ENCODE data around the gene SDR42E2. TPM values are rescaled to one million over a fixed set of nuclear protein-coding genes. Genes with fewer than 3 reads are reported as not detected.

Gene SDR42E2
- total and polyA plus RNA-seq, 7 donors: 0.01 to 0.08 TPM; not detected in 5

DNA sequence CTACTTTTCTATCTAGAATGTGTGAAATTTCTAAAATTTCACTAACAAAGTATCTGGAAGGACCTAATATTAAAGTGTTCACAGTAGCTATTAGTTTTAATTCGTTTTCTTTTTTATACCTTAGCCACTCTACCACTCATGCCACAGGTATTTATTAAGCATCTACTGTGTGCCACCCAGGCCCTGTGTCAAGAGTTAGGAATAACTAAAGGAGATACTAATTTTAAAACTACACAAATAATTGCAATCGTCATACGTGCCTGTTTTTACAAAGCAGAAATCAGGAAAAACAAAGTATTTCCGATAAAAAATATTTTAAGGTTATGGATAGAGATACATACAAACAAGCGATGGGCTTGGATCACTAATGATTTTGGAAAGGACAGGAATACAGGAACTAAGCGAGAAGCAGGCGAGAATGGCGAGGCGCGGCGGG is 43.3 kb downstream of the SDR42E2 start:
- Histone ChIP-seq H3K4me3 (peak overlapping the region; percentile 88), H3K9me3 (no peaks in the 10 kb centered on the region), H3K36me3 (ENCODE audit: insufficient read depth in 1 of 2, low read depth in 1 of 2) (no peaks in the 10 kb centered on the region), H3K27me3 (ENCODE audit: insufficient read depth in 3 of 3, low read length in 2 of 3) (no peaks in the 10 kb centered on the region), H3K4me1 (peaks cover 29% of the 10 kb centered on the region), H3K27ac (peak overlapping the region; percentile 89)
- 3 to 5% (median 3%) methylated on average over 11 of the region's 11 CpGs for WGBS, 3 donors
- intact Hi-C loops (cut with DNase I): loop anchor here in 1 of 2 donors (2.0 kb wide), 1 partner anchor 15 kb away; no protein-coding TSS in a partner anchor
- no peak for DNase-seq
- TF ChIP-seq CTCF (IDR thresholded peaks at IDR 0.05): no peak
- ATAC-seq: no peak

DNA sequence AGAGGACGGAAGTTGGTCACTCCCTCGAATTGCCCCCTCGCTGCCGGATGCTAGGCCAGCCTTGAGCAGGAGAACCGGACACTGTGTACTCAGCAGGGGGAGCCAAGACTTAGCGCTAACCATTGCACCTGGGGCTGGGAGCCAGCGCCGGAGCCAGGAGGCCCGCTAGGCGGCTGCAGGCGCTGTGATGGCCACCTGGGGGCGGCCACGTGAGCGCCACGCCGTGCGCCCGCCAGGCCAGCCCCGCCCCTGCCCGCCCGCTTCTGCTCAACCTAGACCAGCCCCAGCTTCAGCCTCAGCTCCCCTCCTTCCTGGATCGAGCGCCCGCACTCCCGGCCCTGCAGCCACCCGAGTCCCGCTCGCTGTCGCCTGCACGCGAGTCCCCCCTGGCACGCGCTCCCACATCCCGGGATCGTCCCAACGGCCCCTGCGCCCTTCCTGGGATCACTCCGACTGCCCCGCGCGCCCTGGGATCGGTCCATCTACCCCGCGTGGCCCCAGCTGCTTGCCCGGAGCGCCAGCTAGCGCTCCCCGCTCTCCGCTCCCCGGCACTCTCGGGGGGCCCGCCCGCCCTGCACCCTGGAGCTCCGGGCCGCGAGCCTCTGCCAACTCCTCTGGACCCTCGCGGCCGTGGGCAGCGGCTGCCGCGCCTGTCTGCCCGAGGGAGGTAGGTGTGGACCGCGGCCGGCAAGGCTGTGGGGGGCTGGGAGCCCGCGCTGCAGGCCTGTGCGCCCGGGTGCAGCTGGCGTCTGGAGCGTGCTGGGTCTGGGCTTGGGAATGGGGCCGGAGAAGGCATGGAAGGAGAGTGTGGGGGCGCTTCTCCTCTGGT is 43.9 kb downstream of the SDR42E2 start, which contains the start of gene EEF2K:
Gene EEF2K (plus strand): TSS at position 266 of the 829 bp plus-strand sequence. CDS start 19,452 bp downstream, outside the sequence.
- Histone ChIP-seq H3K4me1 (peaks cover 36% of the 10 kb centered on the region), H3K27me3 (ENCODE audit: insufficient read depth in 3 of 3, low read length in 2 of 3) (no peaks in the 10 kb centered on the region), H3K36me3 (ENCODE audit: insufficient read depth in 1 of 2, low read depth in 1 of 2) (no peaks in the 10 kb centered on the region), H3K9me3 (no peaks in the 10 kb centered on the region), H3K27ac (peak within 1 kb of the TSS; percentile 89), H3K4me3 (peak within 1 kb of the TSS; percentile 88)
- peak; percentile 84 to 89 (median 88) for ATAC-seq
- peak; percentile 82 for TF ChIP-seq CTCF (IDR thresholded peaks at IDR 0.05)
- 0 to 1% (median 0%) methylated on average over 51 to 74 of the region's 74 CpGs for WGBS, 3 donors
- intact Hi-C loops (cut with DNase I): loop anchor here in 1 of 2 donors (2.0 kb wide), 1 partner anchor 15 kb away; no protein-coding TSS in a partner anchor
- DNase-seq: peak; percentile 94 to 98

GRCh38 chr16:22206842-22207714 is 44.8 kb downstream of the SDR42E2 start:
- no peaks in the 10 kb centered on the region for H3K36me3 ChIP-seq (ENCODE audit: insufficient read depth in 1 of 2, low read depth in 1 of 2)
- H3K27me3 ChIP-seq (ENCODE audit: insufficient read depth in 3 of 3, low read length in 2 of 3): no peaks in the 10 kb centered on the region
- H3K9me3 ChIP-seq: no peaks in the 10 kb centered on the region
- intact Hi-C loops (cut with DNase I): loop anchor here in 1 of 2 donors (2.0 kb wide), 1 partner anchor 14 kb away; no protein-coding TSS in a partner anchor
- no peak for TF ChIP-seq CTCF (IDR thresholded peaks at IDR 0.05)
- ATAC-seq (peak; percentile 66 to 72 (median 71)), DNase-seq (peak; percentile 90)
- H3K27ac ChIP-seq: peak overlapping the region; percentile 89
- peak overlapping the region; percentile 88 for H3K4me3 ChIP-seq
- WGBS, 3 donors: 1 to 2% (median 1%) methylated on average over 32 to 35 of the region's 35 CpGs
- H3K4me1 ChIP-seq: peaks cover 43% of the 10 kb centered on the region

DNA sequence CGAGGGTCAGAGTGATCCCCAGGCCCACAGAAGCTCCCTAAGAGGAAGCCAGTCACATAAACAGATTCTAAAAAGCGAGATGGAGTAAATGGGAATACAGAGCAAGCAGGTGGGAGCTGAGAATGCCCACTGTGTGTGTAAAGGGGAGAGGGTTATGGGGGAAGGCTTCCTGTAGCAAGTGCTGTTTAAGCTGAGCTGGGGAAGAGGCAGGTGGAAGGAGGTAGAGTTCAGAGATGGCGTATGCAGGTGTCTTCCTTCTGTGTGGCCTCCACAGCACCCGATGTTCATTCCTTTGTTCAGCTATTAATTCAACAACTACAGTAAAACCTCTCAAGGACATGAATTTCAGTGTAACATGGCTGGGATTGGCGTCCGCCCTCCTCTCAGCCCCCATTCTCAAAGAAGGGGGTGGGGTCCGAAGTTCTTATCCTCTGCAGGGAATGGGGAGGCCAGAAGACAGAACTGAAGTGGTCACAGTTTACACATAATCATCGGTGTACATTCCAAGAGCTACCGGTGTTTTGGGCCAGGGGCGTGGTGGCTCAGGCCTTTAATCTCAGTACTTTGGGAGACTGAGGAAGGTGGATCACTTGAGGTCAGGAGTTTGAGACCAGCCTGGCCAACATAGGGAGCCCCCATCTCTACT is 45.5 kb downstream of the SDR42E2 start:
- H3K27me3 ChIP-seq (ENCODE audit: insufficient read depth in 3 of 3, low read length in 2 of 3): no peaks in the 10 kb centered on the region
- no peaks in the 10 kb centered on the region for H3K36me3 ChIP-seq (ENCODE audit: insufficient read depth in 1 of 2, low read depth in 1 of 2)

More for the DNA sequence above, 45.5 kb downstream of the SDR42E2 start:
- intact Hi-C loops (cut with DNase I): loop anchor here in 1 of 2 donors (2.0 kb wide), 1 partner anchor 13 kb away; no protein-coding TSS in a partner anchor
- TF ChIP-seq CTCF (IDR thresholded peaks at IDR 0.05): no peak
- DNase-seq: no peak
- Histone ChIP-seq H3K4me3 (peak overlapping the region; percentile 88), H3K9me3 (no peaks in the 10 kb centered on the region), H3K27ac (peak overlapping the region; percentile 89), H3K4me1 (peaks cover 47% of the 10 kb centered on the region)
- WGBS, 3 donors: 35 to 56% (median 41%) methylated on average over 10 of the region's 10 CpGs
- no peak for ATAC-seq

Measured in psoas muscle (tissue), 8 donors.